Hepatocyte (in vitro differentiated cells): ENCODE results near the gene SAMD15. TPM values are rescaled to one million over a fixed set of nuclear protein-coding genes. Genes with fewer than 3 reads are reported as not detected.

ENCODE experiments used
- DNase-seq: peaks from one replicate; pipeline ENCODE4 v3.0.0-alpha.2; 2016; ENCODE audit warnings: low spot score
- H2AFZ ChIP-seq: fragments of 200-600 bp; sonication (generic); 2 replicates; pipeline ENCODE4 v1.6.0; 2016; ENCODE audit warnings: antibody characterized with exemption, mild to moderate bottlenecking
- H3K27ac ChIP-seq: fragments of 200-600 bp; sonication (generic); 2 replicates; pipeline ENCODE4 v1.5.1; 2016; ENCODE audit warnings: mild to moderate bottlenecking
- H3K27me3 ChIP-seq: fragments of 200-600 bp; sonication (generic); 2 replicates; pipeline ENCODE4 v1.6.1; 2016
- H3K36me3 ChIP-seq: fragments of 200-600 bp; sonication (generic); replicated peaks from 2 replicates; pipeline ENCODE4 v1.5.1; 2016; ENCODE audit warnings: low read depth; ENCODE audit not compliant: insufficient read depth
- H3K4me1 ChIP-seq: fragments of 200-600 bp; sonication (generic); 2 replicates; pipeline ENCODE4 v1.5.1; 2016; ENCODE audit warnings: mild to moderate bottlenecking, moderate library complexity; ENCODE audit not compliant: insufficient read depth
- H3K4me2 ChIP-seq: fragments of 200-600 bp; sonication (generic); 2 replicates; pipeline ENCODE4 v1.6.0; 2016
- H3K4me3 ChIP-seq: fragments of 200-600 bp; sonication (generic); 2 replicates; pipeline ENCODE4 v1.5.1; 2016; ENCODE audit warnings: mild to moderate bottlenecking
- H3K79me2 ChIP-seq: fragments of 200-600 bp; sonication (generic); 2 replicates; pipeline ENCODE4 v1.6.0; 2017; ENCODE audit warnings: mild to moderate bottlenecking
- H3K9me2 ChIP-seq: fragments of 200-600 bp; sonication (generic); replicated peaks from 2 replicates; pipeline ENCODE4 v1.6.0; 2017; ENCODE audit warnings: mild to moderate bottlenecking; ENCODE audit not compliant: insufficient read depth
- H3K9me3 ChIP-seq: fragments of 200-600 bp; sonication (generic); 2 replicates; pipeline ENCODE4 v1.5.1; 2016; ENCODE audit warnings: low read depth, mild to moderate bottlenecking
- H4K20me1 ChIP-seq: fragments of 200-600 bp; sonication (generic); 2 replicates; pipeline ENCODE4 v1.6.0; 2016; ENCODE audit warnings: mild to moderate bottlenecking; ENCODE audit not compliant: insufficient read depth, poor library complexity, severe bottlenecking
- CTCF ChIP-seq: fragments of 200-600 bp; sonication (generic); IDR thresholded peaks from 2 replicates; pipeline ENCODE4 v1.5.1; 2016; ENCODE audit warnings: antibody characterized with exemption, mild to moderate bottlenecking; ENCODE audit not compliant: poor library complexity
- EZH2 ChIP-seq: fragments of 200-600 bp; sonication (generic); IDR thresholded peaks from 2 replicates; pipeline ENCODE4 v1.6.1; 2016; ENCODE audit warnings: antibody characterized with exemption, mild to moderate bottlenecking, borderline replicate concordance
- EZH2phosphoT487 ChIP-seq: fragments of 200-600 bp; sonication (generic); IDR thresholded peaks from one replicate; pipeline ENCODE4 v1.6.1; 2018; ENCODE audit warnings: antibody characterized with exemption, mild to moderate bottlenecking, low read depth, moderate library complexity; ENCODE audit not compliant: unreplicated experiment, severe bottlenecking
- WGBS: methylation state at CpG from one replicate; pipeline ENCODE4 v1.1.6; 2016; ENCODE audit warnings: low lambda C conversion rate; ENCODE audit errors: missing lambda C conversion rate; 5-methylcytosine and 5-hydroxymethylcytosine counted together
- polyA plus RNA-seq: library from polyadenylated mRNA; unstranded; fragments of >200 nt; fragmentation: Nextera tagmentation; extraction: Ambion mirVana; gene quantifications from 2 replicates; pipeline ENCODE4 v1.2.1, GENCODE V29; 2016
- total RNA-seq: library from RNA; depleted of rRNA; stranded (reverse); fragments of >200 nt; gene quantifications from 2 replicates; pipeline ENCODE4 v1.2.3, GENCODE V29; 2014

Gene SAMD15
- total and polyA plus RNA-seq, 2 experiments from 2014 or later: 0.90 to 2.2 TPM

DNA sequence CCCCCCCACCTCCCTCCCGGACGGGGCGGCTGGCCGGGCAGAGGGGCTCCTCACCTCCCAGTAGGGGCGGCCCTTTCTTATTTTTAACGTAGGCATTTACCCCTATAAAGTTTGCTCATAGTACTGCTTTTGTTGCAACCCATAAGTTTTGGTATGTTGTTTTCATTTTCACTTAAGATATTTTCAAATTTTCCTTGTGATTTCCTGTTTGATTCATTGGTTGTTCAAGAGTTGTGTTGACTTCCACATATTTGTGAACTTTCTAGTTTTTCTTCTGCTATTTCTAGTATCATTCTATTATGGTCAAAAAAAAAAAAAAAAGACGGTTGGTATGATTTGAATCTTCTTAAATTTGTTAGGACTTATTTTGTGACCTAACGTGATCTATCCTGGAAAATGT lies 39.7 kb downstream of the SAMD15 start:
- Histone ChIP-seq H3K4me1 (no peaks in the 10 kb centered on the region), H2AFZ (no peak overlapping the region), H3K4me3 (no peak overlapping the region), H3K9me3 (peaks cover 12% of the 10 kb centered on the region), H3K79me2 (no peaks in the 10 kb centered on the region), H3K9me2 (no peaks in the 10 kb centered on the region), H3K4me2 (no peak overlapping the region), H3K27ac (no peak overlapping the region), H3K36me3 (no peaks in the 10 kb centered on the region), H3K27me3 (no peaks in the 10 kb centered on the region), H4K20me1 (no peaks in the 10 kb centered on the region)
- WGBS: over 99% methylated on average over 8 of the region's 8 CpGs
- TF ChIP-seq EZH2 (no peak), EZH2phosphoT487 (no peak), CTCF (no peak)
- no peak for DNase-seq

- no peaks in the 10 kb centered on the region for H3K27me3 ChIP-seq
- no peak overlapping the region for H3K4me2 ChIP-seq
- no peak for DNase-seq
- no peak overlapping the region for H3K27ac ChIP-seq
- no peaks in the 10 kb centered on the region for H4K20me1 ChIP-seq
- TF ChIP-seq CTCF (no peak), EZH2phosphoT487 (no peak), EZH2 (no peak)
- no peak overlapping the region for H3K4me3 ChIP-seq
- peaks cover 12% of the 10 kb centered on the region for H3K9me3 ChIP-seq
- H2AFZ ChIP-seq: no peak overlapping the region
- no peaks in the 10 kb centered on the region for H3K36me3 ChIP-seq
- H3K79me2 ChIP-seq: no peaks in the 10 kb centered on the region
- WGBS: 81% methylated on average over 2 of the region's 2 CpGs
- no peaks in the 10 kb centered on the region for H3K4me1 ChIP-seq
- no peaks in the 10 kb centered on the region for H3K9me2 ChIP-seq
These were observed 44.0 kb downstream of the SAMD15 start for GRCh38 chr14:77421201-77421600.

- Histone ChIP-seq H3K9me2 (no peaks in the 10 kb centered on the region), H3K4me1 (no peaks in the 10 kb centered on the region), H3K36me3 (no peaks in the 10 kb centered on the region), H3K9me3 (peaks cover 12% of the 10 kb centered on the region), H3K4me3 (no peak within 1 kb of the TSS), H2AFZ (no peak within 1 kb of the TSS), H3K79me2 (no peaks in the 10 kb centered on the region), H4K20me1 (no peaks in the 10 kb centered on the region), H3K27ac (no peak within 1 kb of the TSS), H3K4me2 (no peak within 1 kb of the TSS), H3K27me3 (no peaks in the 10 kb centered on the region)
- 97% methylated on average over 1 of the region's 1 CpG for WGBS
- no peak for DNase-seq
- TF ChIP-seq EZH2phosphoT487 (no peak), EZH2 (no peak), CTCF (no peak)
These were observed 46.2 kb downstream of the SAMD15 start, which contains the start of gene NOXRED1 for GRCh38 chr14:77423423-77423822. TSS of gene NOXRED1 (minus strand) at chr14:77423523. CDS start at chr14:77422889, 634 bp downstream.

DNA sequence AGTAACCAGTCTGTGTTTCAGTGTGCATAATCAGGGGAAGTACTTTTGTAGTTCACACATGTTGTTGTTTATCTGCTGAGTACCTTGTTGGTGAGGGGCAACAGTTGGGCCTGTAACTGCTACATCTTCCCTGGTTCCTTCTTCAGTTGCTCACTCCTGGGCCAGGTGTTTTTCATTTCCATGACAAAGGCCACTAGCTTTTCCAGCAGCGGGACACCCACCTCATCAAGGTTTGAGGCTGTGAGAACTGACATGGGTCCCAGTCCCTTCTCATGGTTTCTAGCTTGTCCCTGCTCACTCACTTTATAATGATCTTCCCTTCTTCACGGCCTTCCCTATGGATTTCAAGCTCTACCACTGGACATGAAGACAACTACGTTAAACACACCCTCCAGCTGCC lies 47.7 kb downstream of the SAMD15 start:
- no peaks in the 10 kb centered on the region for H4K20me1 ChIP-seq
- no peaks in the 10 kb centered on the region for H3K27me3 ChIP-seq
- H2AFZ ChIP-seq: no peak overlapping the region
- H3K36me3 ChIP-seq: no peaks in the 10 kb centered on the region
- no peak overlapping the region for H3K4me2 ChIP-seq
- no peak for DNase-seq
- peaks cover 7% of the 10 kb centered on the region for H3K9me3 ChIP-seq
- 94% methylated on average over 3 of the region's 3 CpGs for WGBS
- H3K79me2 ChIP-seq: no peaks in the 10 kb centered on the region
- TF ChIP-seq EZH2 (no peak), CTCF (no peak), EZH2phosphoT487 (no peak)
- H3K4me3 ChIP-seq: no peak overlapping the region
- H3K27ac ChIP-seq: no peak overlapping the region
- no peaks in the 10 kb centered on the region for H3K4me1 ChIP-seq
- H3K9me2 ChIP-seq: no peaks in the 10 kb centered on the region
